NOMO-1 (cell line): ENCODE measurements around the gene RNF144B.

Source experiments
- DNase-seq, 2 experiments: peaks; one replicate each; lab custom pipeline; 2025; ENCODE audit not compliant: unreplicated experiment in 2 of 2; lab: John Stamatoyannopoulos, UW

Gene RNF144B

GRCh38 chr6:18504232-18504596, 117.1 kb downstream of the RNF144B start:
- no peak for DNase-seq

- DNase-seq = no peak
Measured at GRCh38 chr6:18506382-18507017, 119.3 kb downstream of the RNF144B start.

GRCh38 chr6:18507018-18507415, 119.9 kb downstream of the RNF144B start:
- DNase-seq = no peak

- DNase-seq = no peak
Measured at GRCh38 chr6:18507561-18507960, 120.4 kb downstream of the RNF144B start.

GRCh38 chr6:18509871-18510643, 122.9 kb downstream of the RNF144B start:
- DNase-seq = no peak

- no peak for DNase-seq
Measured at GRCh38 chr6:18510644-18511033, 123.5 kb downstream of the RNF144B start.

GRCh38 chr6:18511211-18511610, 124.1 kb downstream of the RNF144B start:
- no peak for DNase-seq

- DNase-seq = no peak
Measured at GRCh38 chr6:18513253-18513798, 126.2 kb downstream of the RNF144B start.

- no peak for DNase-seq
Measured at GRCh38 chr6:18514180-18514579, 127.0 kb downstream of the RNF144B start.

GRCh38 chr6:18515767-18516166, 128.6 kb downstream of the RNF144B start:
- no peak for DNase-seq
